GM19043 (cell line): ENCODE results near the gene PTPRJ.
"Not testable (repeated sequence)": the region's sequence is repeated elsewhere in the genome, so short reads cannot be mapped to it uniquely, and the experiment has no call there.

Source experiments
- ATAC-seq: cut with Tn5 transposase; IDR thresholded peaks from one replicate; pipeline ENCODE4 v1.9.1; 2021; ENCODE audit warnings: low read depth; ENCODE audit not compliant: unreplicated experiment

Gene PTPRJ

DNA sequence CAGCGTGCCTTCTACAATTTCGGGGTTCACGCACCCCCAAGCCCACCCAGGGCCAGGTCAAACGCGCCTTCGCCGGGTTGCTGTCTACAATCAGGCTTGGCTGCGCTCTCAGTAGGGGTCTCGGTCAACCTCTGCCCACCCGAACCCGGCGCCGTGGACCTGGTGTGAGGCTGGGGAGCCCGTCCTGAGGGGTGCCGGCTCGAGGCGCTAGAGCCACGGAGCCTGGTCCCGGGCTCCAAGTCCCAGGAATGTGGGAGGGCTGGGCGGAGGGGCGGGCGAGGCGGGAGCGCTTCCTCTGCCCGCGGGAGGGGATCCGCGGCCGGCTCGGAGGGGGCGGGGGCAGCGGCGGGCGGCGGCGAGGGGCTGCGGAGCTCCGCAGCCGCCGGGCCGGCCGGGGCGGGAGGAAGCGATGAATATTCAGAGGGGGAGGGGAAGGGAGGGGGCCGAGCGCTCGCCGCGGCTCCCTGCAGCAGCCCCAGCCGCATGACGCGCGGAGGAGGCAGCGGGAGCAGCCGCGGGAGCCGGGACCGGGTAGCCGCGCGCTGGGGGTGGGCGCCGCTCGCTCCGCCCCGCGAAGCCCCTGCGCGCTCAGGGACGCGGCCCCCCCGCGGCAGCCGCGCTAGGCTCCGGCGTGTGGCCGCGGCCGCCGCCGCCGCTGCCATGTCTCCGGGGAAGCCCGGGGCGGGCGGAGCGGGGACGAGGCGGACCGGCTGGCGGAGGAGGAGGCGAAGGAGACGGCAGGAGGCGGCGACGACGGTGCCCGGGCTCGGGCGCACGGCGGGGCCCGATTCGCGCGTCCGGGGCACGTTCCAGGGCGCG, at the start of gene PTPRJ:
Gene PTPRJ, plus strand, starts transcription at position 472 of the 819 bp plus-strand sequence. CDS start 354 bp downstream, outside the sequence.
- peak; percentile 29 for ATAC-seq

GRCh38 chr11:47932544-47932943, 47.8 kb upstream of the PTPRJ start:
- ATAC-seq: no peak

- not testable (repeated sequence) for ATAC-seq
Measured at GRCh38 chr11:47933797-47934196, 46.6 kb upstream of the PTPRJ start.

GRCh38 chr11:47938791-47939560, 41.4 kb upstream of the PTPRJ start:
- no peak for ATAC-seq

- ATAC-seq: no peak
Measured at GRCh38 chr11:47940904-47941649, 39.3 kb upstream of the PTPRJ start.

DNA sequence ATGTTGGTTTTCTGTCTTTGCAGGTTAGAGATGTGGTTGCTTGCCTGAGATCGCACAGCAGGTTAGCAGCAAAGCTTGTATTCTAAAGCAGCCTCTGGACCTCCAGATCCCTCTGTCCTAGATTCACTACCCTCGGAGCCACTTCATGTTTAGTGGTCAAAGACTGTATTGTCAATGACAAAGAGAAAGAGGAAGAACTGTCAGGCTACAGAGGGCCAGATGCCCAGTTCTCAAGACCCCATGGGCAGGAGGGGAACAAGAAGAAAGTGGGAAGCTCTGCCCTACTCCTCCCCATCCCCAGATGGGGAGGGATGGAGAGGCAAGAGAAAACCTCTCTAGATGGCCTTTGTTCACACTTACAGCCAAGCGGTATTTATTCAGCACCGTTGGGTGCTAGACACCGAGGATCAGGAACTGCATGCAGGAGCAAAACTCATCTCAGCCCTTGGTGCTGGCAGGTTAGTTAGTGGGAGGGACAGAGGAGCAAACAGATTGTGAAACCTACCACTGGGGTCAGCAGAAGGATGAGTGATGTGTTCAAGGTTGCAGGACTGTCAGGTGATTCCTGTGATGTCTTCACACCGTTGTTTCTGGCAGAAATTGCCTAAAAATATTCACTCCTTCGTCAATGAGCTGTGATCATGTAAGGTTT, 38.3 kb upstream of the PTPRJ start:
- no peak for ATAC-seq

- ATAC-seq: no peak
Measured at GRCh38 chr11:47943721-47944586, 36.4 kb upstream of the PTPRJ start.

- ATAC-seq: no peak
Measured at GRCh38 chr11:47944632-47945031, 35.7 kb upstream of the PTPRJ start.

DNA sequence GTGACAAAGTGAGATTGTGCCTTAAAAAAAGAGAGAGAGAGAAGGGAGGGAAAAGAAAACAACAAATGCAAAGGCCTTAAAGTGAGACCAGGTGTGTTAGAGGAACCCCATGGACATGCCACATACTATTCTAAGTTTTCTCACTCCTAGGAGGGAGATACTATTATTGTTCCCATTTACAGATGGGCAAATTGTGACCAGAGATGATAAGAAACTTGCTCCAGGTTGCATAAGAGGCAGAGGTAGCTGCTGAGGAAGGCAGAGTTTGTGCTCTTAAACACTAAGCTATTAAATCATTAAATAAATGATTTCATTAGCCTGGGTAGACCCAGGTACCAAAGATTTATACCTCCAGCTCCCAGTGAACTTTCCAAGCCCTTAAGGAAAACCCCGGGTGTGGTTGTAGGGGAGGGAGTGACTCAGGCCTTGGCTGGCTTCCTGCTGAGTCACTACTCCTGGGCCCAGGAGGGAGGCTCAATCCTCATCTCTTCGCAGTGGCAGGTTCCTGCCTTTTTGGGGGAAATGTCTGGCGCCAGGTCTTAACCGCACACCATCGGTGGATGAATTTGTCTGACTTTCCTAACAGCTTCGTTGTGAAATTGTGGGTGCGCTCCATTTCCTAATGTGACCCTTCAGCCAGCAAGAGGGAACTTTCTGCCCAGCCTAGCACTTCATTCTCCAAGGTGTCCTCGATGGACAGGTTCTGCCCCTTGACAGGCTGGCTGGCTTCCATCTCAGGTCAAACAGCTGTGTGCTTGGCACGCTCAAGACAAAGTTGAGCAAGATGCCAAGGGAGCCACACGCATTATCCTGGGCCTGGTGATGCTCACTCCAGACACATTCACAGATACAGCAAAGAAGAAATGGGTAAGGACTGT, 33.4 kb upstream of the PTPRJ start:
- no peak for ATAC-seq

- no peak for ATAC-seq
Measured at GRCh38 chr11:47948137-47948536, 32.2 kb upstream of the PTPRJ start.

GRCh38 chr11:47949001-47949675, 31.2 kb upstream of the PTPRJ start:
- ATAC-seq: not testable (repeated sequence)

- peak; percentile 67 for ATAC-seq
Measured at GRCh38 chr11:47950396-47950795, 30.0 kb upstream of the PTPRJ start.

- not testable (repeated sequence) for ATAC-seq
Measured at GRCh38 chr11:47951504-47951903, 28.9 kb upstream of the PTPRJ start.

GRCh38 chr11:47955061-47955755, 25.2 kb upstream of the PTPRJ start:
- no peak for ATAC-seq

GRCh38 chr11:47960015-47960414, 20.3 kb upstream of the PTPRJ start:
- ATAC-seq: no peak

DNA sequence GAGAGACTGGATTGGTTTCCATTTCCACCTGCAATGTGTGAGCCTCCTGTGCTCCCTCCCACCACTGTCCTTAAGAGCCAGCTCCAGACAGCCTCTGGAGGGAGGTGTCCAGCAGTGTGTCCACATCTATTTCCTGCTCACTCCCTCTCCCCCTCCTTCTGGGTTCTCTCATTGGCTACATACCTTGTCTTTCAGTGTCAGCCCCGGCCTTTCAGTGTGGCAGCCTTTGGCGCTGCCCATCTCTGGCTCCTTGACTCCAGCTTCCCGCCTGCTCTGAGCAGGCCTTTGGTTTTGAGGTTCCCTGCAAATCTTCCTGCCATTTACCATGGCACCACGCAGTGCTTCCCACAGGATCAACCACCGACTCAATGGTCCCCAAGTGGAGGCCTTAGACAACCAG, 19.0 kb upstream of the PTPRJ start:
- no peak for ATAC-seq

- no peak for ATAC-seq
Measured at GRCh38 chr11:47964546-47964945, 15.8 kb upstream of the PTPRJ start.
